ENCODE measurements around the gene TNFSF15.

Gene TNFSF15

DNA sequence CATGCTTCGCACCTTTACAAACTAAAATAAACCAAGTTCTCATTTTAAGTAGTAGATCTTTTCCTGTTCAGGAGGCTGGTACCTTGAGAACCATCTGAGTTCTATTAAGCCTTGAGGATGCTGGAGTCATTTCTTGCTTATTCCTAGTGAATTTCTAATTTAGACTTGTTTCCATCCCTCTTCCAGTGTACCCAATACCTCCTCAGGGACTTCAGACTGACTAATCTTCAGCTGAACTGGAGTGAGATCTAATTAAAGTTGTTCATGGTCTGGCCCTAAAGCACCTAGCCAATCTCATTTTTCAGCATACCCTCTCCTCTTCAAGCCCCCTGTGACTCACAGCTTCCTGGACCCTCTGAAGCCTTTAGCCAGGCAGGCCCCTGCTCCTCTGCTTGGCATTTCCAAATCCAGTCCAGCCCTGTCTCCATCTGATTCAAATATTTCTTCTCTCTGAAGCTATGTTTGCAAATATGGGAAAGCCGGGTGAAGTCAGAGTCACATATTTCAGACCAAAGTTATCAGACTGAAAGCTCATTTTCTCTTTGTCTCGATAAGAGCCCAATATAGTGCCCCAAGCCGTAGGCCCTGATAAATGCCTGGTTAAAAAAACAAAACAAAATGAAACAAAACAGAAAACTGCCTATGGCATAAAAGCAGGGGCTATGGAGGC, 19.4 kb upstream of the TNFSF15 start:
- DNase-seq (ENCODE audit: low read depth in 2 of 2) = no peak

- DNase-seq (ENCODE audit: low read depth in 2 of 2) = no peak
Observed at GRCh38 chr9:114824110-114824509, 18.3 kb upstream of the TNFSF15 start.

DNA sequence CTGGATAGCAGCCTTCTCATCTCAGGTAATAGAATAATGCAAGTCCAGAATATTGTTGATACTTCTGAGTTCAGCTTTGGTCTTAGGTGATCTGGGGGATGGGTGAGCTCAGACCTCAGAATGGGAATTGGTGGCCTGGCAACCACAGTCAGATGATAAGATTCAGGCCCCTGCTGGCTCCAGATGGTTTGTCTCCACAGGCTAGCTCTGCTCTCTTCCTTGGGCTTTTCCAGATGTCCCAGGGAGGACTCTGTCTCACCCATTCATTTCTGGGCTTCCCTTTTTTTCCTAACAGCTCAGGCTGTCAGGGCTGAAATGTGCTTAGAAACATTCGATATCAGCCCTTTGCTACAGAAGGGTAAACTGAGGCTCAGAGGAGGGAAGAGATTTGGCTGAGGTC, 17.6 kb upstream of the TNFSF15 start:
- no peak for DNase-seq (ENCODE audit: low read depth in 2 of 2)

DNA sequence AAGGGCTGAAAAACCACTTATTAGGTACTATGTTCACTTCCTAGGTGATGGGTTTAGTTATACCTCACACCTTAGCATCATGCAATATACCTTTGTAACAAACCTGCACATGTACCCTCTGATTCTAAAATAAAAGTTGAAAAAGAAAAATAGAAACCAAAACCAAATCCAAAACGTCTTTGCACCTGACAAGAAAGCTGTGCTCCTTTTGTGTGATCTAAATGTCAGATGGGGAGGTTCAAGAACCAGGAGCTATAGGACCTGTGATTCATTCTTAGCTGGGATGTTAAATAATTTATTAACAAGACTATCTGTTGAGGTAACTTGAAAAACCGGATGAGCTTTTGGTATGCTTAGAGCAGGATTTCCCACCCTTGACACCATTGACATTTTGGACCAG, 16.9 kb upstream of the TNFSF15 start:
- no peak for DNase-seq (ENCODE audit: low read depth in 2 of 2)

DNA sequence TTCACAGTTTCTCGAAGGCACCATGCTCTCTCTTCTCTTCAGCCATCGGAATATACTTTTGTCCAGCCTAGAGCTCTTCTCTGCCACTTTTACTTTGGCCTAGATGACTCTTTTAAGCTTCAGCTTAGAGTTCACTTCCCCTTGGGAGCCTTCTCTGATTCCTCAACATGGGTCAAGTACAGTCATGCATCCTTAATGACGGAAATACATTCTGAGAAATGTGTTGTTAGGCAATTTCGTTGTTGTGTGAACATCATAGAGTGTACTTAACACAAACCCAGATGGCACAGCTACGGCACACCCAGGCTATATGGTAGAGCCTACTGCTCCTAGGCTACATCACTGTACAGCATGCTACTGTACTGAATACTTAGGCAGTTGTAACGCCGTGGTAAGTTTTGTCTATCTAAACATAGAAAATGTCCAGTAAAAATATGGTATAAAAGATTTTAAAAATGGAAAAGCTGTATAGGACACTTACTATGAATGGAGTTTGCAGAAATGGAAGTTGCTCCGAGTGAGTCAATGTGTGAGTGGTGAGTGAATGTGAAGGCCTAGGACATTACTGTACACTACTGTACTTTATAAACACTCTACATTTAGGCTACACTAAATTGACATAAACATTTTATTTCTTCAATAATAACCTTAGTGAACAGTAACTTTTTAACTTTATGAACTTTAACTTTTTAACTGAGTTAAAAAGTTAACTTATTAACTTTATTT, 15.1 kb upstream of the TNFSF15 start:
- no peak for DNase-seq (ENCODE audit: low read depth in 2 of 2)

- DNase-seq (ENCODE audit: low read depth in 2 of 2) = no peak
Observed at GRCh38 chr9:114818178-114818577, 12.3 kb upstream of the TNFSF15 start.

DNA sequence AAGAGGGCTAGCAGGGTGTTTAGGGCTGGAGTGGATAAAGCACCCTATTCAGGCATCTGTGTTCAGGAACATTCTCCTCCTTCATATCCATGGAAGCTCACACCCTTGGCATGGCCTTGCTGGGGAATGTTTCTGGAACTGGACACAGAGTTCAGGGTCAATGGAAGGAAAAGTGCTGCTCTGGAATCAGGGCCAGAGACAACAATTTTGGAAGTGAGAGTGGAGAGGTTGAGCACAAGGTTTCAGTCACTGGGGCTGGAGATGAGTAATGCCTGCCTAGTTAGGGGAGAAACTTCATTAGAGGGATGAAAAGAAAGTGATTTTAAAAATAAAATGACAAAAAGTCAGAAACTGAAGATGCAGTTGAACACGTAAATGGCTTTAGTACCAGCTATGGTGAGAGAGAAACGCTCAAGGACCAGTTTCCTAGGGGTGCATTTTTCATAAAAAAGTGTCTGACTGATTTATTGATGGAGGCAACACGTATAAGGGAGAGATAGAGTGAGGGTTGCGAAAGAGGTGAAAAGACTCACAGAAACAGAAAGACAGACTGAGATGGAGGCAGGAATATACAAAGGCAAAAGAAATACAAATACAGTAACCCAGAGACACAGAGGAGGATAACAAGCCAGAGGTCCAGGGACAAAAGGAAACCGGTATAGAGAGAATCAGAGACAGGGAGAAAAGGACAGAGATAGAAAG, 8.0 kb upstream of the TNFSF15 start:
- no peak for DNase-seq (ENCODE audit: low read depth in 2 of 2)

- no peak for DNase-seq (ENCODE audit: low read depth in 2 of 2)
Observed at GRCh38 chr9:114811966-114812636, 6.3 kb upstream of the TNFSF15 start.

GRCh38 chr9:114811301-114811700, 5.5 kb upstream of the TNFSF15 start:
- DNase-seq (ENCODE audit: low read depth in 2 of 2) = no peak

DNA sequence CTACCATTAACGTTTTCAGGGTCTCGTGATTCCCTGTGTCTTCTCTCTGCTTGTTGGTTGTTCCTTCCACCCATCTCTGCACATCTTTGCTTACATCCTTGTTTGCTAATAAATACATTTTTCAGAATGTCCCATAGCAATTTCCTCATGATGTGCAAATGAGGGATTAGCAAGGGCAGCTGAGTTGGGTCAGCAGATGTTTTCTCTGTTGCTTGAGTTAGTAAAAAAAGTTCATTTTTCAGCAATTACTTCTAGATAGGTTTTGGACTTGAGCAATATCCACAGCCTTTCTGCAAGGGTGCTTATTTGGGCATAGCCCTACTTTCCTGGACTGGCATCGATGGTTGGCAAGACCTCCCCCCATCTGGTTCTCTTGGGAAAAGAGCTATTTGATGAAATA, 4.8 kb upstream of the TNFSF15 start:
- no peak for DNase-seq (ENCODE audit: low read depth in 2 of 2)

DNA sequence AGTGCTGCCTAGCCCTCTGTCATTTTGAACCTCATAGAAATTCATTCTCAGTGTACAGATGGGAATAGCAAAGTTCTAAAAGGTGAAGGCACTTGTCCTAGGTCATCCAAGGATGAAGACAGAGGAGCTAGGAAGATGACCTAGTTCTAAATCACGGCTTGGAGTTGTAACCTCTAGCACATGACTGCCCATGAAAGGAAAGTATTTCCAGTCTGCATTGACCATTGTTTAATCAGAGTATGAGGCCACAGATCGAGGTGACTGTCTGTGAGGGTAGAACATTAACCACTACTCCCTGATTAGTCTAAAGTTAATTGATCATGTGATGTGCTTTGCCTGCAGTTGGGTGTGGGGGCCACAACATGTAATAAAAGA, 674 bp upstream of the TNFSF15 start:
- no peak for DNase-seq (ENCODE audit: low read depth in 2 of 2)

- DNase-seq (ENCODE audit: low read depth in 2 of 2) = no peak
Observed at GRCh38 chr9:114804505-114804904, 1.3 kb downstream of the TNFSF15 start.

GRCh38 chr9:114803479-114804265, 2.2 kb downstream of the TNFSF15 start:
- DNase-seq (ENCODE audit: low read depth in 2 of 2) = no peak

DNA sequence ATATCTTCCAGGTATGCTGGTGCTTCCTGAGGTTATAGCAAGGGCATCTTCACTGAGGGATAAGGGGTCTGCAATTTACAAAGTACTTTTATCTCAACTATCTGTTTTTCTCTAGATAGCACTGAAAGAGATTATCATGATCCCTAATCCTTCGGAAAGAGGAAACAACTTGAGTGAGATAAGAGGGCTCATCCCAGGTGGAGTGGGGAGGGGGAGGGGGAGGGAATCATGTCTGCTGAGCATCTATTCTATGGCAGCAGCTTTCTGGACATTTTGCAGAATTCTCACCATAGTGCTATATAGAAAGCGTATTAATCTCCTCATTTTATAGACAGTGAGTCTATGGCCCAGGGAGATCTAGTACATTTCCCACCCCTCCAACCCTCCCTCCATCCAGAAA, 5.9 kb downstream of the TNFSF15 start:
- no peak for DNase-seq (ENCODE audit: low read depth in 2 of 2)

GRCh38 chr9:114799441-114799840, 6.4 kb downstream of the TNFSF15 start:
- DNase-seq (ENCODE audit: low read depth in 2 of 2) = no peak

DNA sequence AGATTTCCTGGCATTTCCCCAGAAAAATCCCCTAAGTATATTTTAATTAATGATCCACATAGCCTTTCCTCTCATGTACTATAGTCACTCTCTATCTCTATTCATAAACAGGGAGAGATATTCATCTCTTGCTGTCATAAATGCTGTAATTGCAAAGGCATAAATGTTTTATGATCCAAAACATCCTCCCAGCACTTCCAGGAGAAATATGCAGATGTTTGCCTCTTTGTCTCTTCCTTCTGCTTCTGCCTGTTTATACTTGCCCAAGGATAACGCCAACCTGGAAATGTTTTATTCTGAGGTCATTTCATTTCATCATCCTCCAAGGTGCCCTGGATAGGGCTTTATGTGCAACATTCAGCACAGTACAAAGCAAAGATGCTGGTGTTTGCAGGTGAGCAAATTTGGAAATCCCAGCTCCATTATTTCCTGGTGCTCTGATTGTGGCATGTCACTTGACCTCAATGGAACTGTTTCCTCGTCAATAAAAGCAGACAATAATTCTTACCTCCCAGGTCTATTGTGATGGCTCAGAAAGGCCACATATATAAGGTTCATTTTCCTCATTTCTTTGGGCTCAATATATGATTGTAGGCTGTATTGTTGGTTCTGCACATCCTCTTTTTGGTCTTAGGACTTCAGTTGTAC, 6.9 kb downstream of the TNFSF15 start:
- no peak for DNase-seq (ENCODE audit: low read depth in 2 of 2)

GRCh38 chr9:114798101-114798500, 7.7 kb downstream of the TNFSF15 start:
- no peak for DNase-seq (ENCODE audit: low read depth in 2 of 2)

GRCh38 chr9:114792396-114792795, 13.4 kb downstream of the TNFSF15 start:
- no peak for DNase-seq (ENCODE audit: low read depth in 2 of 2)

DNA sequence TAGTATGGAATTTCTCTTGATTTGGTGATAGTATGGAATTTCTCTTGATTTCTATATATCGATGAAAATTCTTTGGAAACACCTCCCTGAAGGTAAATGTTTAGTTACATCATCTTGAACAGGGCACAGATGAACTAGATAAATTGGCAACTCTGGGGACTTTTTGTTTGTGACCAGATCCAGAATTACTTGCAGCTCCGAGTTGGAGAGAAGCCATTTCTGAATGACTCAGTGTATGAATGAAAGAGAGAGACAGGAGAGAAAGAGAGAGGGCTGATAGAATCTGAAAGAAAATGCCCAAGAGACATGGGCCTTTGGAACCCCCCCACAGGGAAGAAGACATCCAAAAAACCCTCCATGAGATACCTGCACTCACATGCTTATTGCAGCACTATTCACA, 14.1 kb downstream of the TNFSF15 start:
- no peak for DNase-seq (ENCODE audit: low read depth in 2 of 2)

DNA sequence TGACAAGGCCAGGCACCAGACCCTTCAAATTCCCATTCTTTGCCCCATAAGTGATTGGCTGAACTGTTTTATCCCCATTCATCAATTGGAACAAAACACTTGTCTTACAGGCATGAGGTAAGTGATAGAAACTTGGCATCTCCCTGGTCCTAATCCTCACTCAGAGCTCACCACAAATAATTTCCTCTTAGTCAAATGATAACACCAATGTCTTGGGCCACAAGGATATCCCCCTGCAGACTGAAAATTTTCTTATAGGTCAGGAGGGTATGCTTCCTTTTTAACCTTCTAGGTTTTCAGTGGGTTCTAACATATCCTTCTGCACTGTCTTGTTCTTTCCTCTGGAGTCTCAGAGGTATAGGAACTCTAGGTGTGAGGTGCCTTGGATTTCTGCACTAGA, 14.5 kb downstream of the TNFSF15 start:
- DNase-seq (ENCODE audit: low read depth in 2 of 2) = no peak

GRCh38 chr9:114790521-114790920, 15.3 kb downstream of the TNFSF15 start:
- no peak for DNase-seq (ENCODE audit: low read depth in 2 of 2)

Data from stimulated activated CD8-positive, alpha-beta memory T cell treated with anti-CD3 and anti-CD28 coated beads, Interleukin-15, amount 100 ng/mL, for 48 hours (primary cell).